ENCODE data around the gene ARSG. TPM values are rescaled to one million over a fixed set of nuclear protein-coding genes. Genes with fewer than 3 reads are reported as not detected.

Gene ARSG
- total RNA-seq, 2 experiments from 2014 or later = 26.1 to 53.0 TPM

- ChIA-PET CTCF (ENCODE audit: unreplicated experiment) (no interaction called here), POLR2A (interaction anchor here (0.5 to 9.1 kb wide), 5 partner anchors 9 to 475 kb away, joined by 3 to 67 read pairs (median 3); partner anchors contain the start of gene WIPI1)
- Histone ChIP-seq H3K27ac (ENCODE audit: low read depth, low read length, poor library complexity, severe bottlenecking) (no peak overlapping the region), H3K4me1 (ENCODE audit: insufficient read depth, low read length, poor library complexity, severe bottlenecking) (peaks cover 35% of the 10 kb centered on the region), H3K9me2 (ENCODE audit: insufficient read depth, low read length) (no peaks in the 10 kb centered on the region), H3K79me2 (ENCODE audit: insufficient read depth, low read depth, low read length) (peaks cover 30% of the 10 kb centered on the region; the same call in 1 of the 2 replicates), H3K4me2 (ENCODE audit: low read length) (peak overlapping the region; percentile 77), H3K36me3 (ENCODE audit: insufficient read depth, low read length) (no peaks in the 10 kb centered on the region; the same call in 1 of the 2 replicates), H4K20me1 (ENCODE audit: insufficient read depth, low read length) (no peaks in the 10 kb centered on the region), H3K4me3 (ENCODE audit: low read depth, low read length, poor library complexity, severe bottlenecking) (no peak overlapping the region), H2AFZ (ENCODE audit: low read length) (no peak overlapping the region), H3K9me3 (ENCODE audit: low read length) (no peaks in the 10 kb centered on the region)
- no peak for TF ChIP-seq EZH2phosphoT487 (IDR thresholded peaks at IDR 0.05; ENCODE audit: borderline replicate concordance, low read depth, low read length)
- TF ChIP-seq CTCF (conservative IDR thresholded peaks at IDR 0.05; ENCODE audit: low read length) = no peak
- no TSS peak for BruUV-seq (replicated peaks)
- DNase-seq (ENCODE audit: low spot score) = no peak
- intact Hi-C loops (cut with micrococcal nuclease; ENCODE audit: unreplicated experiment) = loop anchor here (2.0 to 5.0 kb wide), 3 partner anchors 64 to 121 kb away; no protein-coding TSS in a partner anchor
Measured at GRCh38 chr17:68293490-68294195, 2.3 kb downstream of the ARSG start.

GRCh38 chr17:68294196-68294555, 2.9 kb downstream of the ARSG start:
- Histone ChIP-seq H3K4me2 (ENCODE audit: low read length) (peak overlapping the region; percentile 1; the same call in 1 of the 2 replicates), H3K36me3 (ENCODE audit: insufficient read depth, low read length) (no peaks in the 10 kb centered on the region; the same call in 1 of the 2 replicates), H2AFZ (ENCODE audit: low read length) (no peak overlapping the region), H3K79me2 (ENCODE audit: insufficient read depth, low read depth, low read length) (peaks cover 29% of the 10 kb centered on the region; the same call in 1 of the 2 replicates), H3K9me2 (ENCODE audit: insufficient read depth, low read length) (no peaks in the 10 kb centered on the region), H3K9me3 (ENCODE audit: low read length) (no peaks in the 10 kb centered on the region), H3K27ac (ENCODE audit: low read depth, low read length, poor library complexity, severe bottlenecking) (no peak overlapping the region), H3K4me1 (ENCODE audit: insufficient read depth, low read length, poor library complexity, severe bottlenecking) (peaks cover 30% of the 10 kb centered on the region), H3K4me3 (ENCODE audit: low read depth, low read length, poor library complexity, severe bottlenecking) (no peak overlapping the region), H4K20me1 (ENCODE audit: insufficient read depth, low read length) (no peaks in the 10 kb centered on the region)
- ChIA-PET CTCF (ENCODE audit: unreplicated experiment) (no interaction called here), POLR2A (interaction anchor here (0.7 to 9.1 kb wide), 3 partner anchors 9 to 165 kb away, joined by 3 to 67 read pairs (median 26); partner anchors contain the start of gene WIPI1)
- intact Hi-C loops (cut with micrococcal nuclease; ENCODE audit: unreplicated experiment) = loop anchor here (5.0 kb wide), 1 partner anchor 63 kb away; no protein-coding TSS in a partner anchor
- TF ChIP-seq CTCF (conservative IDR thresholded peaks at IDR 0.05; ENCODE audit: low read length) = no peak
- no peak for TF ChIP-seq EZH2phosphoT487 (IDR thresholded peaks at IDR 0.05; ENCODE audit: borderline replicate concordance, low read depth, low read length)
- no TSS peak for BruUV-seq (replicated peaks)
- DNase-seq (ENCODE audit: low spot score) = no peak

GRCh38 chr17:68294617-68295016, 3.3 kb downstream of the ARSG start:
- Histone ChIP-seq H2AFZ (ENCODE audit: low read length) (no peak overlapping the region), H3K27ac (ENCODE audit: low read depth, low read length, poor library complexity, severe bottlenecking) (no peak overlapping the region), H3K9me2 (ENCODE audit: insufficient read depth, low read length) (no peaks in the 10 kb centered on the region), H3K79me2 (ENCODE audit: insufficient read depth, low read depth, low read length) (peaks cover 25% of the 10 kb centered on the region; the same call in 1 of the 2 replicates), H3K4me3 (ENCODE audit: low read depth, low read length, poor library complexity, severe bottlenecking) (no peak overlapping the region), H3K4me2 (ENCODE audit: low read length) (0 out of 2 replicates have a peak overlapping the region, but pooled peaks have one; percentile 1), H3K36me3 (ENCODE audit: insufficient read depth, low read length) (no peaks in the 10 kb centered on the region; the same call in 1 of the 2 replicates), H3K9me3 (ENCODE audit: low read length) (no peaks in the 10 kb centered on the region), H4K20me1 (ENCODE audit: insufficient read depth, low read length) (no peaks in the 10 kb centered on the region), H3K4me1 (ENCODE audit: insufficient read depth, low read length, poor library complexity, severe bottlenecking) (peaks cover 25% of the 10 kb centered on the region)
- intact Hi-C loops (cut with micrococcal nuclease; ENCODE audit: unreplicated experiment) = loop anchor here (5.0 kb wide), 1 partner anchor 63 kb away; no protein-coding TSS in a partner anchor
- ChIA-PET CTCF (ENCODE audit: unreplicated experiment) (no interaction called here), POLR2A (interaction anchor here (3.1 to 9.1 kb wide), 2 partner anchors 51 to 164 kb away, joined by 26 to 67 read pairs; partner anchors contain the start of gene WIPI1)
- DNase-seq (ENCODE audit: low spot score) = no peak
- TF ChIP-seq CTCF (conservative IDR thresholded peaks at IDR 0.05; ENCODE audit: low read length) (no peak), EZH2phosphoT487 (IDR thresholded peaks at IDR 0.05; ENCODE audit: borderline replicate concordance, low read depth, low read length) (no peak)
- no TSS peak for BruUV-seq (replicated peaks)
